A673 (cell line): Measurements from ENCODE around the gene GABRB1. TPM values are rescaled to one million over a fixed set of nuclear protein-coding genes. Genes with fewer than 3 reads are reported as not detected.

Source experiments
- BruUV-seq: library from RNA; stranded (reverse); fragments of 400-500 nt; replicated peaks from 2 replicates; lab custom pipeline; 2021; lab: Mats Ljungman, UMichigan
- CTCF ChIA-PET: fragments of 300-600 bp; sonication (Branson Sonifier 250); formaldehyde crosslinking; loops from one replicate; lab custom pipeline; 2022; ENCODE audit warnings: antibody characterized with exemption; lab: Charles Lee
- POLR2A ChIA-PET: fragments of 300-600 bp; sonication (Branson Sonifier 250); formaldehyde crosslinking; loops from one replicate; lab custom pipeline; 2022; ENCODE audit warnings: antibody characterized with exemption; ENCODE audit not compliant: low non-redundant PET; lab: Charles Lee
- DNase-seq: peaks from one replicate; pipeline ENCODE4 v3.0.0-alpha.2; 2015; ENCODE audit warnings: low spot score
- H3K27ac ChIP-seq: fragments of 200-600 bp; sonication (generic); 2 replicates; pipeline ENCODE4 v1.5.1; 2016; ENCODE audit warnings: mixed run types, low read depth, mild to moderate bottlenecking, mixed read lengths, antibody characterized with exemption, low read length; ENCODE audit not compliant: poor library complexity, severe bottlenecking
- H3K27me3 ChIP-seq: fragments of 200-600 bp; sonication (generic); replicated peaks from 2 replicates; pipeline ENCODE4 v1.6.1; 2017; ENCODE audit warnings: mixed run types, low read depth, mild to moderate bottlenecking, mixed read lengths, antibody characterized with exemption, low read length; ENCODE audit not compliant: insufficient read depth, poor library complexity
- H3K36me3 ChIP-seq: fragments of 200-600 bp; sonication (generic); 2 replicates; pipeline ENCODE4 v1.6.1; 2016; ENCODE audit warnings: mixed run types, mild to moderate bottlenecking, mixed read lengths, antibody characterized with exemption, low read length; ENCODE audit not compliant: insufficient read depth, poor library complexity, severe bottlenecking
- H3K4me1 ChIP-seq: fragments of 200-600 bp; sonication (generic); 2 replicates; pipeline ENCODE4 v1.6.1; 2017; ENCODE audit warnings: mixed run types, mild to moderate bottlenecking, mixed read lengths, antibody characterized with exemption, low read length; ENCODE audit not compliant: insufficient read depth, poor library complexity, severe bottlenecking
- H3K4me3 ChIP-seq: fragments of 200-600 bp; sonication (generic); 2 replicates; pipeline ENCODE4 v1.5.1; 2016; ENCODE audit warnings: low read depth, mixed run types, mild to moderate bottlenecking, mixed read lengths, low read length; ENCODE audit not compliant: poor library complexity, severe bottlenecking
- H3K9me3 ChIP-seq: fragments of 200-600 bp; sonication (generic); 2 replicates; pipeline ENCODE4 v1.6.1; 2016; ENCODE audit warnings: mixed run types, low read depth, mild to moderate bottlenecking, mixed read lengths, antibody characterized with exemption, low read length; ENCODE audit not compliant: poor library complexity, severe bottlenecking
- CTCF ChIP-seq: fragments of 300-800, 200-600 bp; sonication (generic); conservative IDR thresholded peaks from 2 replicates; pipeline ENCODE4 v1.5.1; 2017; ENCODE audit warnings: low read depth, mild to moderate bottlenecking, antibody characterized with exemption, low read length, moderate library complexity, mixed read lengths
- EZH2 ChIP-seq: fragments of 200-600 bp; sonication (generic); IDR thresholded peaks from 2 replicates; pipeline ENCODE4 v1.6.1; 2017; ENCODE audit warnings: borderline replicate concordance, low read depth, mild to moderate bottlenecking, mixed read lengths, antibody characterized with exemption, low read length; ENCODE audit not compliant: poor library complexity, severe bottlenecking
- intact Hi-C: fragments of 100-400 bp; cut with micrococcal nuclease; formaldehyde crosslinking; loops from one replicate; pipeline ENCODE4 v1.10.0; 2022; ENCODE audit not compliant: unreplicated experiment
- total RNA-seq: library from RNA; stranded (reverse); gene quantifications from 2 replicates; pipeline ENCODE4 v1.2.3, GENCODE V29; 2021

Gene GABRB1
- total RNA-seq, 1 experiment from 2014 or later = 1.0 TPM

- no peaks in the 10 kb centered on the region for H3K36me3 ChIP-seq
- H3K27ac ChIP-seq = no peak overlapping the region
- POLR2A ChIA-PET = no interaction called here
- H3K4me3 ChIP-seq = no peak overlapping the region
- DNase-seq = no peak
- TF ChIP-seq CTCF = no peak
- TF ChIP-seq EZH2 = no peak
- no peaks in the 10 kb centered on the region for H3K4me1 ChIP-seq
- BruUV-seq = no TSS peak
- CTCF ChIA-PET = no interaction called here
- H3K27me3 ChIP-seq = no peaks in the 10 kb centered on the region
- no peaks in the 10 kb centered on the region for H3K9me3 ChIP-seq
- intact Hi-C loops = no loop called here
Measured at GRCh38 chr4:47010347-47010911, 20.9 kb upstream of the GABRB1 start.

DNA sequence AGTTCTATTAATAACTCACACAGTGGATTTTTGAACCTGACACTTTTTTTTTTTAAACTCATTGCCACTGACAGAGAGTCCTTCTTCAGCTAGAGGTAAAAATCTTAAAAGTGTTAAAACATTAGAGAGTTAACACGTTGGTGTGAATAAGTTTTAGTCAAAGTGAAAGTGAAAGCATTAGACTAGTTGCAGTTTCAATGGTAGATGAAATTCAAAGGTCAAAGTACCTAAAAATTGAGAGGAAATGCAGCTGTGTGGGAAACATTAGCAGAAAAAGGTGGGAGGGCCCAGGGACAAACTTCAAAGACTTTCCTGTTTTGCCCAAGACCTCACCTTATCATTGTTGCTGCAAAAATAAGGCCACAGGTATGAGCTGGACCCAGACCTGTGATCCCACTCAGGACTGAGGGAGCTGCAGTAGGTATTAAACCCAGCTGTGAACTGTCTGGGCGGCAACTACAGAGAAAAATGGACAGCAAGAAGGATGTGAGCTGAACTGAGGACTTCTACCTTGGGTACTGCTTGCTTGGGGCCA is 20.4 kb upstream of the GABRB1 start:
- H3K9me3 ChIP-seq = no peaks in the 10 kb centered on the region
- CTCF ChIA-PET = no interaction called here
- BruUV-seq = no TSS peak

DNA sequence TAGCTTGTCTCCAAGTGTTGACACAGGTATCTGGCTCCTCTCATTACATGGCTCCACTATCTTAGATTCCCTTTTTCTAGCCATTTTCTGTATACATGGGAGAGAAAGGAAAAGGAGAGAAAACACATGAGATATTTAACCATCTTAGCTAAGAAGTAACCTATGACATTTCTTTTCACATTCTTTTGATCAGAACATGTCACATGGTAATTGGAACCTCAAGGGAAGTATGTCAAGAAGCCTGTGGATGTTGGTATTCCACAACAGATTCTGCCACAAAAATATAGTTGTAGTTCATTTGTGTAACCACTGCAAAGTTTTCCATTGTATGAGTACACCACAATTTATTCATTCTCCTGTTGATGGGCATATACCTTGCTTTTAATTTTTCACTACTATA is 18.7 kb upstream of the GABRB1 start:
- H3K9me3 ChIP-seq = no peaks in the 10 kb centered on the region
- H3K36me3 ChIP-seq = no peaks in the 10 kb centered on the region
- no peaks in the 10 kb centered on the region for H3K27me3 ChIP-seq
- H3K4me1 ChIP-seq = no peaks in the 10 kb centered on the region
- no TSS peak for BruUV-seq
- CTCF ChIA-PET = no interaction called here
- TF ChIP-seq CTCF (no peak), EZH2 (no peak)
- H3K4me3 ChIP-seq = no peak overlapping the region
- intact Hi-C loops = no loop called here
- POLR2A ChIA-PET = no interaction called here
- no peak overlapping the region for H3K27ac ChIP-seq
- no peak for DNase-seq

More for the DNA sequence above, 20.4 kb upstream of the GABRB1 start:
- no peaks in the 10 kb centered on the region for H3K36me3 ChIP-seq
- H3K4me1 ChIP-seq = no peaks in the 10 kb centered on the region
- POLR2A ChIA-PET = no interaction called here
- no peak overlapping the region for H3K27ac ChIP-seq
- H3K27me3 ChIP-seq = no peaks in the 10 kb centered on the region
- no peak for TF ChIP-seq CTCF
- no peak for TF ChIP-seq EZH2
- no peak for DNase-seq
- intact Hi-C loops = no loop called here
- H3K4me3 ChIP-seq = no peak overlapping the region
